ENCODE results near the gene SIPA1L2. TPM values are rescaled to one million over a fixed set of nuclear protein-coding genes. Genes with fewer than 3 reads are reported as not detected.

The SIPA1L2 gene
- total and polyA plus RNA-seq, 2 experiments from 2014 or later, result 4.1 to 17.0 TPM

GRCh38 chr1:232641507-232641906 is 11.6 kb upstream of the SIPA1L2 start:
- H3K36me3 Mint-ChIP-seq (ENCODE audit: low read depth), result no peaks in the 10 kb centered on the region
- H3K4me1 Mint-ChIP-seq, result no peaks in the 10 kb centered on the region
- H4K20me1 ChIP-seq (replicated peaks; ENCODE audit: insufficient read depth), result no peaks in the 10 kb centered on the region

More at GRCh38 chr1:232641507-232641906, 11.6 kb upstream of the SIPA1L2 start:
- H3K79me2 ChIP-seq (replicated peaks; ENCODE audit: insufficient read depth), result no peaks in the 10 kb centered on the region
- ATAC-seq, result no peak
- no peak overlapping the region for H3K27ac ChIP-seq (ENCODE audit: low read depth)
- H3K4me2 ChIP-seq, result no peak overlapping the region
- no peak overlapping the region for H2AFZ ChIP-seq
- H3K9me2 ChIP-seq (ENCODE audit: insufficient read depth), result no peaks in the 10 kb centered on the region; the same call in 1 of the 2 replicates
- H3K27me3 ChIP-seq (ENCODE audit: insufficient read depth), result no peaks in the 10 kb centered on the region
- no peaks in the 10 kb centered on the region for H3F3A ChIP-seq (replicated peaks; ENCODE audit: low read depth)
- no peaks in the 10 kb centered on the region for H3K9me3 Mint-ChIP-seq
- H3K36me3 ChIP-seq (ENCODE audit: insufficient read depth), result no peaks in the 10 kb centered on the region
- TF ChIP-seq STAT1 (IDR thresholded peaks at IDR 0.05; ENCODE audit: unreplicated experiment) (no peak), CTCF (conservative IDR thresholded peaks at IDR 0.05; ENCODE audit: low read depth in 2 of 2) (no peak), NANOG (IDR thresholded peaks at IDR 0.05; ENCODE audit: borderline replicate concordance) (no peak), JUNB (IDR thresholded peaks at IDR 0.05; ENCODE audit: unreplicated experiment) (no peak), CREB1 (CRISPR knock-in tag; IDR thresholded peaks at IDR 0.05; ENCODE audit: low read depth) (no peak), POLR2AphosphoS5 (IDR thresholded peaks at IDR 0.05; ENCODE audit: low read depth) (no peak), EZH2 (IDR thresholded peaks at IDR 0.05; ENCODE audit: low read depth, unreplicated experiment) (no peak), EZH2phosphoT487 (IDR thresholded peaks at IDR 0.05; ENCODE audit: unreplicated experiment) (no peak), REST (IDR thresholded peaks at IDR 0.05; ENCODE audit: unreplicated experiment) (no peak), ZNF331 (CRISPR knock-in tag; IDR thresholded peaks at IDR 0.05; ENCODE audit: low read depth) (no peak), ZNF114 (CRISPR knock-in tag; IDR thresholded peaks at IDR 0.05) (no peak)
- TF ChIP-seq, protein P1, sequence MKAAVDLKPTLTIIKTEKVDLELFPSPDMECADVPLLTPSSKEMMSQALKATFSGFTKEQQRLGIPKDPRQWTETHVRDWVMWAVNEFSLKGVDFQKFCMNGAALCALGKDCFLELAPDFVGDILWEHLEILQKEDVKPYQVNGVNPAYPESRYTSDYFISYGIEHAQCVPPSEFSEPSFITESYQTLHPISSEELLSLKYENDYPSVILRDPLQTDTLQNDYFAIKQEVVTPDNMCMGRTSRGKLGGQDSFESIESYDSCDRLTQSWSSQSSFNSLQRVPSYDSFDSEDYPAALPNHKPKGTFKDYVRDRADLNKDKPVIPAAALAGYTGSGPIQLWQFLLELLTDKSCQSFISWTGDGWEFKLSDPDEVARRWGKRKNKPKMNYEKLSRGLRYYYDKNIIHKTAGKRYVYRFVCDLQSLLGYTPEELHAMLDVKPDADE (IDR thresholded peaks at IDR 0.05), result no peak
- TF ChIP-seq, protein P2, sequence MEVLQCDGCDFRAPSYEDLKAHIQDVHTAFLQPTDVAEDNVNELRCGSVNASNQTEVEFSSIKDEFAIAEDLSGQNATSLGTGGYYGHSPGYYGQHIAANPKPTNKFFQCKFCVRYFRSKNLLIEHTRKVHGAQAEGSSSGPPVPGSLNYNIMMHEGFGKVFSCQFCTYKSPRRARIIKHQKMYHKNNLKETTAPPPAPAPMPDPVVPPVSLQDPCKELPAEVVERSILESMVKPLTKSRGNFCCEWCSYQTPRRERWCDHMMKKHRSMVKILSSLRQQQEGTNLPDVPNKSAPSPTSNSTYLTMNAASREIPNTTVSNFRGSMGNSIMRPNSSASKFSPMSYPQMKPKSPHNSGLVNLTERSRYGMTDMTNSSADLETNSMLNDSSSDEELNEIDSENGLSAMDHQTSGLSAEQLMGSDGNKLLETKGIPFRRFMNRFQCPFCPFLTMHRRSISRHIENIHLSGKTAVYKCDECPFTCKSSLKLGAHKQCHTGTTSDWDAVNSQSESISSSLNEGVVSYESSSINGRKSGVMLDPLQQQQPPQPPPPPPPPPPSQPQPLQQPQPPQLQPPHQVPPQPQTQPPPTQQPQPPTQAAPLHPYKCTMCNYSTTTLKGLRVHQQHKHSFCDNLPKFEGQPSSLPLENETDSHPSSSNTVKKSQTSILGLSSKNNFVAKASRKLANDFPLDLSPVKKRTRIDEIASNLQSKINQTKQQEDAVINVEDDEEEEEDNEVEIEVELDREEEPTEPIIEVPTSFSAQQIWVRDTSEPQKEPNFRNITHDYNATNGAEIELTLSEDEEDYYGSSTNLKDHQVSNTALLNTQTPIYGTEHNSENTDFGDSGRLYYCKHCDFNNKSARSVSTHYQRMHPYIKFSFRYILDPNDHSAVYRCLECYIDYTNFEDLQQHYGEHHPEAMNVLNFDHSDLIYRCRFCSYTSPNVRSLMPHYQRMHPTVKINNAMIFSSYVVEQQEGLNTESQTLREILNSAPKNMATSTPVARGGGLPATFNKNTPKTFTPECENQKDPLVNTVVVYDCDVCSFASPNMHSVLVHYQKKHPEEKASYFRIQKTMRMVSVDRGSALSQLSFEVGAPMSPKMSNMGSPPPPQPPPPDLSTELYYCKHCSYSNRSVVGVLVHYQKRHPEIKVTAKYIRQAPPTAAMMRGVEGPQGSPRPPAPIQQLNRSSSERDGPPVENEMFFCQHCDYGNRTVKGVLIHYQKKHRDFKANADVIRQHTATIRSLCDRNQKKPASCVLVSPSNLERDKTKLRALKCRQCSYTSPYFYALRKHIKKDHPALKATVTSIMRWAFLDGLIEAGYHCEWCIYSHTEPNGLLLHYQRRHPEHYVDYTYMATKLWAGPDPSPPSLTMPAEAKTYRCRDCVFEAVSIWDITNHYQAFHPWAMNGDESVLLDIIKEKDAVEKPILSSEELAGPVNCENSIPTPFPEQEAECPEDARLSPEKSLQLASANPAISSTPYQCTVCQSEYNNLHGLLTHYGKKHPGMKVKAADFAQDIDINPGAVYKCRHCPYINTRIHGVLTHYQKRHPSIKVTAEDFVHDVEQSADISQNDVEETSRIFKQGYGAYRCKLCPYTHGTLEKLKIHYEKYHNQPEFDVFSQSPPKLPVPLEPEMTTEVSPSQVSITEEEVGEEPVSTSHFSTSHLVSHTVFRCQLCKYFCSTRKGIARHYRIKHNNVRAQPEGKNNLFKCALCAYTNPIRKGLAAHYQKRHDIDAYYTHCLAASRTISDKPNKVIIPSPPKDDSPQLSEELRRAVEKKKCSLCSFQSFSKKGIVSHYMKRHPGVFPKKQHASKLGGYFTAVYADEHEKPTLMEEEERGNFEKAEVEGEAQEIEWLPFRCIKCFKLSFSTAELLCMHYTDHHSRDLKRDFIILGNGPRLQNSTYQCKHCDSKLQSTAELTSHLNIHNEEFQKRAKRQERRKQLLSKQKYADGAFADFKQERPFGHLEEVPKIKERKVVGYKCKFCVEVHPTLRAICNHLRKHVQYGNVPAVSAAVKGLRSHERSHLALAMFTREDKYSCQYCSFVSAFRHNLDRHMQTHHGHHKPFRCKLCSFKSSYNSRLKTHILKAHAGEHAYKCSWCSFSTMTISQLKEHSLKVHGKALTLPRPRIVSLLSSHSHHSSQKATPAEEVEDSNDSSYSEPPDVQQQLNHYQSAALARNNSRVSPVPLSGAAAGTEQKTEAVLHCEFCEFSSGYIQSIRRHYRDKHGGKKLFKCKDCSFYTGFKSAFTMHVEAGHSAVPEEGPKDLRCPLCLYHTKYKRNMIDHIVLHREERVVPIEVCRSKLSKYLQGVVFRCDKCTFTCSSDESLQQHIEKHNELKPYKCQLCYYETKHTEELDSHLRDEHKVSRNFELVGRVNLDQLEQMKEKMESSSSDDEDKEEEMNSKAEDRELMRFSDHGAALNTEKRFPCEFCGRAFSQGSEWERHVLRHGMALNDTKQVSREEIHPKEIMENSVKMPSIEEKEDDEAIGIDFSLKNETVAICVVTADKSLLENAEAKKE (CRISPR knock-in tag; IDR thresholded peaks at IDR 0.05), result no peak
- no peaks in the 10 kb centered on the region for H3K4me1 ChIP-seq (ENCODE audit: insufficient read depth)
- no peaks in the 10 kb centered on the region for H3K27me3 Mint-ChIP-seq (ENCODE audit: insufficient read depth, low read depth, poor library complexity)
- H3K4me3 ChIP-seq, result no peak overlapping the region
- no peak for DNase-seq (ENCODE audit: low spot score)
- no peak overlapping the region for H3K27ac Mint-ChIP-seq
- no peak overlapping the region for H3K4me3 Mint-ChIP-seq

All from GM23338 (cell line).